HepG2 (cell line): Measurements from ENCODE around the gene FKBP8. TPM values are rescaled to one million over a fixed set of nuclear protein-coding genes. Genes with fewer than 3 reads are reported as not detected.

ENCODE experiments used
- ATF1 ChIP-seq: IDR thresholded peaks from 2 replicates; pipeline ENCODE4 v1.6.1; 2016; ENCODE audit warnings: mild to moderate bottlenecking, control low read depth
- KLF12 ChIP-seq: sonication (generic); formaldehyde crosslinking; IDR thresholded peaks from 2 replicates; pipeline ENCODE4 v1.4.0; 2020; ENCODE audit warnings: missing genetic modification reagents, borderline replicate concordance
- MAFG ChIP-seq: sonication (generic); formaldehyde crosslinking; IDR thresholded peaks from 2 replicates; pipeline ENCODE4 v1.5.1; 2020; ENCODE audit warnings: mild to moderate bottlenecking, missing genetic modification reagents
- MED8 ChIP-seq: sonication (generic); formaldehyde crosslinking; IDR thresholded peaks from 2 replicates; pipeline ENCODE4 v1.8.1; 2023; ENCODE audit warnings: mild to moderate bottlenecking, missing genetic modification reagents; ENCODE audit not compliant: insufficient replicate concordance
- NCOR1 ChIP-seq: fragments of 200-600 bp; sonication (generic); IDR thresholded peaks from 2 replicates; pipeline ENCODE4 v1.7.0; 2017; ENCODE audit warnings: antibody characterized with exemption, low read length, borderline replicate concordance
- NR3C1 ChIP-seq: sonication (generic); formaldehyde crosslinking; IDR thresholded peaks from 2 replicates; pipeline ENCODE4 v1.4.0; 2020; ENCODE audit warnings: missing genetic modification reagents
- POLR2AphosphoS2 ChIP-seq: IDR thresholded peaks from 2 replicates; pipeline ENCODE4 v1.6.1; 2011; ENCODE audit warnings: low read depth, low read length, improper control_type of control experiment
- RARG ChIP-seq: sonication (generic); formaldehyde crosslinking; IDR thresholded peaks from 2 replicates; pipeline ENCODE4 v1.4.0; 2020; ENCODE audit warnings: low read depth, mild to moderate bottlenecking, missing genetic modification reagents
- SUZ12 ChIP-seq: fragments of 150-350 bp; IDR thresholded peaks from 2 replicates; pipeline ENCODE4 v1.6.1; 2014; ENCODE audit warnings: low read depth, low read length
- TEAD3 ChIP-seq: optimal IDR thresholded peaks from 2 replicates; pipeline ENCODE3; 2016; ENCODE audit warnings: borderline replicate concordance
- ZNF274 ChIP-seq: sonication (generic); formaldehyde crosslinking; IDR thresholded peaks from 2 replicates; pipeline ENCODE4 v1.5.1; 2020; ENCODE audit warnings: mild to moderate bottlenecking, missing genetic modification reagents
- ZNF468 ChIP-seq: sonication (generic); formaldehyde crosslinking; IDR thresholded peaks from 2 replicates; pipeline ENCODE4 v1.8.0; 2022; ENCODE audit warnings: mild to moderate bottlenecking, moderate library complexity, missing genetic modification reagents
- ZNF572 ChIP-seq: sonication (generic); formaldehyde crosslinking; IDR thresholded peaks from 2 replicates; pipeline ENCODE4 v1.5.1; 2020; ENCODE audit warnings: mild to moderate bottlenecking, missing genetic modification reagents
- ZNF878 ChIP-seq: sonication (generic); formaldehyde crosslinking; IDR thresholded peaks from 2 replicates; pipeline ENCODE4 v1.8.1; 2023; ENCODE audit warnings: mild to moderate bottlenecking, missing genetic modification reagents, moderate library complexity
- polyA plus RNA-seq, 8 experiments: library from polyadenylated mRNA; depleted of rRNA in 3 of 8; stranded (reverse) in 7 of 8; unstranded in 1 of 8; fragments of >200 nt; fragmentation: Illumina TruSeq in 4 of 8; extraction: Trizol in 4 of 8; gene quantifications; 2 replicates each; pipeline versions ENCODE4 v1.2.1 to v1.2.3, GENCODE V29; 2011 to 2016; ENCODE audit warnings: low read depth in 4 of 8, missing spikeins in 1 of 8, mixed read lengths in 1 of 8; ENCODE audit not compliant: insufficient read depth in 1 of 8
- total RNA-seq, 5 experiments: library from RNA; depleted of rRNA; stranded (reverse); fragments of >200 nt; fragmentation: Illumina TruSeq; extraction: Trizol; gene quantifications; 2 replicates each; pipeline ENCODE4 v1.2.3, GENCODE V29; 2016; ENCODE audit warnings: low read depth in 1 of 5
- TF ChIP-seq, protein P1 (sequence below): sonication (generic); formaldehyde crosslinking; IDR thresholded peaks from 2 replicates; pipeline ENCODE4 v1.5.0; 2020; ENCODE audit warnings: missing genetic modification reagents
- TF ChIP-seq, protein P2 (sequence below): sonication (generic); formaldehyde crosslinking; IDR thresholded peaks from 2 replicates; pipeline ENCODE4 v1.5.0; 2020; ENCODE audit warnings: mild to moderate bottlenecking, missing genetic modification reagents
- TF ChIP-seq, protein P3 (sequence below): sonication (generic); formaldehyde crosslinking; IDR thresholded peaks from 2 replicates; pipeline ENCODE4 v1.4.0; 2020; ENCODE audit warnings: low read depth, missing genetic modification reagents
- TF ChIP-seq, protein P4 (sequence below): IDR thresholded peaks from 2 replicates; pipeline ENCODE4 v1.6.1; 2016; ENCODE audit warnings: control low read depth
- TF ChIP-seq, protein P5 (sequence below): sonication (generic); formaldehyde crosslinking; IDR thresholded peaks from 2 replicates; pipeline ENCODE4 v1.4.0; 2020; ENCODE audit warnings: missing genetic modification reagents

FKBP8 gene
- total and polyA plus RNA-seq, 2 of the 13 experiments (the other 11 are each of a cell fraction or from before 2014, with no cell fraction given) = 81.7 to 93.9 TPM

DNA sequence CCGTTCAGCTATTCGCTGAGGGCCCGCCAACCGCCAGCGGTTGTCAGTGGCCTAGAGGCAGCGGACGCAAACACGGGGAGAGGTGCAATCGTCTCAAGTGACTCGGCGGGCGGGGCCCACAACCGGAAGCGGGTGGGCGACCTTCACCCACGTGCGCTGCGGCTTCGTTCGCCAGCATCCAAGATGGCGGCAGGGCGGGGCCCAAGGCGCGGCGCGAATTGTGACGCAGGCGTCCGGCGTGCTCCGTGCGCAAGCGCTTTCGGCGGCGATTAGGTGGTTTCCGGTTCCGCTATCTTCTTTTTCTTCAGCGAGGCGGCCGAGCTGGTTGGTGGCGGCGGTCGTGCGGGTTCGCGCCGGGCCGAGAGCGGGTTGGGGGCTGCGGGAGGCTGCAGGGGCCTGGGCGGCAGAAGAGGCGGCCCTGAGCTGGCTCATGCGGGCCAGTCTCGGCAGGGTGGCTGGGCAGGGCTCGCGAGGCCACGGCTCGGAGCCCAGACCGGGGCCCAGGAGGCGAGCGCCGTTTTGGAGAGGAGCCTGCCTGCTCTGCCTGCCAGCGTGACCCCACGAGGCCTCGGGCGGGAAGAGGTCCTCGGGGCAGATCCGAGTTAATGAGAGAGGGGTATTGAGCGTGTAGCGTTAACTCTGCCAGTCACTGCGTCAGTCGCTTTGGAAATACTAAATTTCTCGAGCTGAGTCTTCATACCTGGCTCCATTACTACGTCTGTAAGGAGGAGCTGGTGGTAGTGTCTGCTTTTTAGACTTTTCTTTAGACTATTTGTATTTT, 28.4 kb upstream of the FKBP8 start, which contains the start of gene UBA52 (continued):
- TF ChIP-seq NCOR1 (peak; percentile 47; the same call in 1 of the 2 replicates), SUZ12 (no peak), KLF12 (CRISPR knock-in tag) (peak; percentile 100), RARG (CRISPR knock-in tag) (no peak), ZNF572 (CRISPR knock-in tag) (0 out of 2 replicates have a peak, but pooled peaks have one; percentile 42), MAFG (CRISPR knock-in tag) (no peak), POLR2AphosphoS2 (no peak), ZNF468 (CRISPR knock-in tag) (no peak), TEAD3 (CRISPR knock-in tag) (peak; percentile 78), NR3C1 (no peak), ZNF274 (CRISPR knock-in tag) (peak; percentile 90), MED8 (peak; percentile 60), ATF1 (peak; percentile 95), ZNF878 (CRISPR knock-in tag) (peak; percentile 82; the same call in 1 of the 2 replicates)
- TF ChIP-seq, protein P1, sequence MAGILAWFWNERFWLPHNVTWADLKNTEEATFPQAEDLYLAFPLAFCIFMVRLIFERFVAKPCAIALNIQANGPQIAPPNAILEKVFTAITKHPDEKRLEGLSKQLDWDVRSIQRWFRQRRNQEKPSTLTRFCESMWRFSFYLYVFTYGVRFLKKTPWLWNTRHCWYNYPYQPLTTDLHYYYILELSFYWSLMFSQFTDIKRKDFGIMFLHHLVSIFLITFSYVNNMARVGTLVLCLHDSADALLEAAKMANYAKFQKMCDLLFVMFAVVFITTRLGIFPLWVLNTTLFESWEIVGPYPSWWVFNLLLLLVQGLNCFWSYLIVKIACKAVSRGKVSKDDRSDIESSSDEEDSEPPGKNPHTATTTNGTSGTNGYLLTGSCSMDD (CRISPR knock-in tag) = no peak
- TF ChIP-seq, protein P2, sequence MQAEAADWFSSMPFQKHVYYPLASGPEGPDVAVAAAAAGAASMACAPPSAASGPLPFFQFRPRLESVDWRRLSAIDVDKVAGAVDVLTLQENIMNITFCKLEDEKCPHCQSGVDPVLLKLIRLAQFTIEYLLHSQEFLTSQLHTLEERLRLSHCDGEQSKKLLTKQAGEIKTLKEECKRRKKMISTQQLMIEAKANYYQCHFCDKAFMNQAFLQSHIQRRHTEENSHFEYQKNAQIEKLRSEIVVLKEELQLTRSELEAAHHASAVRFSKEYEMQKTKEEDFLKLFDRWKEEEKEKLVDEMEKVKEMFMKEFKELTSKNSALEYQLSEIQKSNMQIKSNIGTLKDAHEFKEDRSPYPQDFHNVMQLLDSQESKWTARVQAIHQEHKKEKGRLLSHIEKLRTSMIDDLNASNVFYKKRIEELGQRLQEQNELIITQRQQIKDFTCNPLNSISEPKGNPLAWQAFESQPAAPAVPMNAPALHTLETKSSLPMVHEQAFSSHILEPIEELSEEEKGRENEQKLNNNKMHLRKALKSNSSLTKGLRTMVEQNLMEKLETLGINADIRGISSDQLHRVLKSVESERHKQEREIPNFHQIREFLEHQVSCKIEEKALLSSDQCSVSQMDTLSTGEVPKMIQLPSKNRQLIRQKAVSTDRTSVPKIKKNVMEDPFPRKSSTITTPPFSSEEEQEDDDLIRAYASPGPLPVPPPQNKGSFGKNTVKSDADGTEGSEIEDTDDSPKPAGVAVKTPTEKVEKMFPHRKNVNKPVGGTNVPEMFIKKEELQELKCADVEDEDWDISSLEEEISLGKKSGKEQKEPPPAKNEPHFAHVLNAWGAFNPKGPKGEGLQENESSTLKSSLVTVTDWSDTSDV (CRISPR knock-in tag) = no peak; the same call in 1 of the 2 replicates
- TF ChIP-seq, protein P3, sequence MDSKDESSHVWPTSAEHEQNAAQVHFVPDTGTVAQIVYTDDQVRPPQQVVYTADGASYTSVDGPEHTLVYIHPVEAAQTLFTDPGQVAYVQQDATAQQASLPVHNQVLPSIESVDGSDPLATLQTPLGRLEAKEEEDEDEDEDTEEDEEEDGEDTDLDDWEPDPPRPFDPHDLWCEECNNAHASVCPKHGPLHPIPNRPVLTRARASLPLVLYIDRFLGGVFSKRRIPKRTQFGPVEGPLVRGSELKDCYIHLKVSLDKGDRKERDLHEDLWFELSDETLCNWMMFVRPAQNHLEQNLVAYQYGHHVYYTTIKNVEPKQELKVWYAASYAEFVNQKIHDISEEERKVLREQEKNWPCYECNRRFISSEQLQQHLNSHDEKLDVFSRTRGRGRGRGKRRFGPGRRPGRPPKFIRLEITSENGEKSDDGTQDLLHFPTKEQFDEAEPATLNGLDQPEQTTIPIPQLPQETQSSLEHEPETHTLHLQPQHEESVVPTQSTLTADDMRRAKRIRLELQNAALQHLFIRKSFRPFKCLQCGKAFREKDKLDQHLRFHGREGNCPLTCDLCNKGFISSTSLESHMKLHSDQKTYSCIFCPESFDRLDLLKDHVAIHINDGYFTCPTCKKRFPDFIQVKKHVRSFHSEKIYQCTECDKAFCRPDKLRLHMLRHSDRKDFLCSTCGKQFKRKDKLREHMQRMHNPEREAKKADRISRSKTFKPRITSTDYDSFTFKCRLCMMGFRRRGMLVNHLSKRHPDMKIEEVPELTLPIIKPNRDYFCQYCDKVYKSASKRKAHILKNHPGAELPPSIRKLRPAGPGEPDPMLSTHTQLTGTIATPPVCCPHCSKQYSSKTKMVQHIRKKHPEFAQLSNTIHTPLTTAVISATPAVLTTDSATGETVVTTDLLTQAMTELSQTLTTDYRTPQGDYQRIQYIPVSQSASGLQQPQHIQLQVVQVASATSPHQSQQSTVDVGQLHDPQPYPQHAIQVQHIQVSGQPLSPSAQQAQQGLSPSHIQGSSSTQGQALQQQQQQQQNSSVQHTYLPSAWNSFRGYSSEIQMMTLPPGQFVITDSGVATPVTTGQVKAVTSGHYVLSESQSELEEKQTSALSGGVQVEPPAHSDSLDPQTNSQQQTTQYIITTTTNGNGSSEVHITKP (CRISPR knock-in tag) = peak; percentile 62; the same call in 1 of the 2 replicates
- TF ChIP-seq, protein P4, sequence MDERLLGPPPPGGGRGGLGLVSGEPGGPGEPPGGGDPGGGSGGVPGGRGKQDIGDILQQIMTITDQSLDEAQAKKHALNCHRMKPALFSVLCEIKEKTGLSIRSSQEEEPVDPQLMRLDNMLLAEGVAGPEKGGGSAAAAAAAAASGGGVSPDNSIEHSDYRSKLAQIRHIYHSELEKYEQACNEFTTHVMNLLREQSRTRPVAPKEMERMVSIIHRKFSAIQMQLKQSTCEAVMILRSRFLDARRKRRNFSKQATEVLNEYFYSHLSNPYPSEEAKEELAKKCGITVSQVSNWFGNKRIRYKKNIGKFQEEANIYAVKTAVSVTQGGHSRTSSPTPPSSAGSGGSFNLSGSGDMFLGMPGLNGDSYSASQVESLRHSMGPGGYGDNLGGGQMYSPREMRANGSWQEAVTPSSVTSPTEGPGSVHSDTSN (CRISPR knock-in tag) = no peak
- TF ChIP-seq, protein P5, sequence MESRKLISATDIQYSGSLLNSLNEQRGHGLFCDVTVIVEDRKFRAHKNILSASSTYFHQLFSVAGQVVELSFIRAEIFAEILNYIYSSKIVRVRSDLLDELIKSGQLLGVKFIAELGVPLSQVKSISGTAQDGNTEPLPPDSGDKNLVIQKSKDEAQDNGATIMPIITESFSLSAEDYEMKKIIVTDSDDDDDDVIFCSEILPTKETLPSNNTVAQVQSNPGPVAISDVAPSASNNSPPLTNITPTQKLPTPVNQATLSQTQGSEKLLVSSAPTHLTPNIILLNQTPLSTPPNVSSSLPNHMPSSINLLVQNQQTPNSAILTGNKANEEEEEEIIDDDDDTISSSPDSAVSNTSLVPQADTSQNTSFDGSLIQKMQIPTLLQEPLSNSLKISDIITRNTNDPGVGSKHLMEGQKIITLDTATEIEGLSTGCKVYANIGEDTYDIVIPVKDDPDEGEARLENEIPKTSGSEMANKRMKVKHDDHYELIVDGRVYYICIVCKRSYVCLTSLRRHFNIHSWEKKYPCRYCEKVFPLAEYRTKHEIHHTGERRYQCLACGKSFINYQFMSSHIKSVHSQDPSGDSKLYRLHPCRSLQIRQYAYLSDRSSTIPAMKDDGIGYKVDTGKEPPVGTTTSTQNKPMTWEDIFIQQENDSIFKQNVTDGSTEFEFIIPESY (CRISPR knock-in tag) = peak; percentile 43; the same call in 1 of the 2 replicates
